Skeletal muscle cell (primary cell): Measurements from ENCODE around the gene CPEB3.
"Not testable (repeated sequence)": the region's sequence is repeated elsewhere in the genome, so short reads cannot be mapped to it uniquely, and the experiment has no call there.

Source experiments
- DNase-seq: peaks from one replicate; pipeline ENCODE4 v3.0.0-alpha.2; 2010; ENCODE audit warnings: low read depth
- H3K4me3 ChIP-seq: 2 replicates; pipeline ENCODE4 v1.5.1; 2011; ENCODE audit warnings: low read depth, mild to moderate bottlenecking, control low read depth, low read length, moderate library complexity

CPEB3 gene

GRCh38 chr10:92068900-92069299 is 222.0 kb downstream of the CPEB3 start:
- H3K4me3 ChIP-seq = no peak overlapping the region
- DNase-seq = no peak

GRCh38 chr10:92066386-92066785 is 224.5 kb downstream of the CPEB3 start:
- H3K4me3 ChIP-seq = no peak overlapping the region
- DNase-seq = no peak

GRCh38 chr10:92064506-92064905 is 226.4 kb downstream of the CPEB3 start:
- no peak overlapping the region for H3K4me3 ChIP-seq
- DNase-seq = no peak

- no peak overlapping the region for H3K4me3 ChIP-seq
- DNase-seq = no peak
Observed at GRCh38 chr10:92062273-92062672, 228.6 kb downstream of the CPEB3 start.

- H3K4me3 ChIP-seq = no peak overlapping the region
- no peak for DNase-seq
Observed at GRCh38 chr10:92054807-92055206, 236.1 kb downstream of the CPEB3 start.

- DNase-seq = no peak
- H3K4me3 ChIP-seq = no peak overlapping the region
Observed at GRCh38 chr10:92052741-92053140, 238.1 kb downstream of the CPEB3 start.

GRCh38 chr10:92052088-92052487 is 238.8 kb downstream of the CPEB3 start:
- no peak for DNase-seq

GRCh38 chr10:92047215-92047614 is 243.7 kb downstream of the CPEB3 start:
- no peak for DNase-seq
- H3K4me3 ChIP-seq = no peak overlapping the region

More at GRCh38 chr10:92052088-92052487, 238.8 kb downstream of the CPEB3 start:
- no peak overlapping the region for H3K4me3 ChIP-seq

GRCh38 chr10:92045641-92046106 is 245.2 kb downstream of the CPEB3 start:
- no peak overlapping the region for H3K4me3 ChIP-seq
- no peak for DNase-seq

- no peak overlapping the region for H3K4me3 ChIP-seq
- DNase-seq = no peak
Observed at GRCh38 chr10:92042541-92042940, 248.3 kb downstream of the CPEB3 start.

- no peak overlapping the region for H3K4me3 ChIP-seq
- no peak for DNase-seq
Observed at GRCh38 chr10:92038949-92039348, 251.9 kb downstream of the CPEB3 start.

- H3K4me3 ChIP-seq, DNase-seq: not testable (repeated sequence)
Observed at GRCh38 chr10:92033070-92033469, 257.8 kb downstream of the CPEB3 start.

- DNase-seq = no peak
- no peak overlapping the region for H3K4me3 ChIP-seq
Observed at GRCh38 chr10:92031580-92031979, 259.3 kb downstream of the CPEB3 start.

- DNase-seq = no peak
- no peak overlapping the region for H3K4me3 ChIP-seq
Observed at GRCh38 chr10:92027141-92027540, 263.7 kb downstream of the CPEB3 start.

- H3K4me3 ChIP-seq, DNase-seq: not testable (repeated sequence)
Observed at GRCh38 chr10:92025340-92025739, 265.5 kb downstream of the CPEB3 start.

- no peak overlapping the region for H3K4me3 ChIP-seq
- DNase-seq = no peak
Observed at GRCh38 chr10:92024700-92025099, 266.2 kb downstream of the CPEB3 start.

- DNase-seq = no peak
- H3K4me3 ChIP-seq = no peak overlapping the region
Observed at GRCh38 chr10:92014620-92015019, 276.3 kb downstream of the CPEB3 start.

GRCh38 chr10:92011560-92012214 is 279.2 kb downstream of the CPEB3 start:
- peak; percentile 21 for DNase-seq

GRCh38 chr10:92010047-92010735 is 280.7 kb downstream of the CPEB3 start:
- H3K4me3 ChIP-seq = no peak overlapping the region
- no peak for DNase-seq

More at GRCh38 chr10:92011560-92012214, 279.2 kb downstream of the CPEB3 start:
- H3K4me3 ChIP-seq = no peak overlapping the region

GRCh38 chr10:92009445-92009844 is 281.4 kb downstream of the CPEB3 start:
- H3K4me3 ChIP-seq = no peak overlapping the region
- DNase-seq = no peak

- H3K4me3 ChIP-seq = no peak overlapping the region
- DNase-seq = no peak
Observed at GRCh38 chr10:92005978-92006377, 284.9 kb downstream of the CPEB3 start.
